ENCODE data around the gene KLK1.

The KLK1 gene

GRCh38 chr19:50851620-50852019 is 28.0 kb upstream of the KLK1 start:
- Histone ChIP-seq H3K4me1 (ENCODE audit: control insufficient read depth, insufficient read depth, low read length) (no peaks in the 10 kb centered on the region), H3K9me3 (ENCODE audit: control insufficient read depth, insufficient read depth, low read length) (no peaks in the 10 kb centered on the region; the same call in 1 of the 2 replicates), H3K27ac (ENCODE audit: low read length) (no peak overlapping the region), H3K36me3 (ENCODE audit: control insufficient read depth, insufficient read depth, low read length) (no peaks in the 10 kb centered on the region), H3K27me3 (ENCODE audit: control insufficient read depth, insufficient read depth, low read length) (peaks cover 2% of the 10 kb centered on the region; the same call in 1 of the 2 replicates), H3K4me3 (ENCODE audit: low read length) (no peak overlapping the region)
- WGBS (ENCODE audit: insufficient coverage, insufficient read length) = no CpG with 5 or more reads among the region's 4 CpGs
- DNase-seq (ENCODE audit: low read depth, low spot score) = no peak

DNA sequence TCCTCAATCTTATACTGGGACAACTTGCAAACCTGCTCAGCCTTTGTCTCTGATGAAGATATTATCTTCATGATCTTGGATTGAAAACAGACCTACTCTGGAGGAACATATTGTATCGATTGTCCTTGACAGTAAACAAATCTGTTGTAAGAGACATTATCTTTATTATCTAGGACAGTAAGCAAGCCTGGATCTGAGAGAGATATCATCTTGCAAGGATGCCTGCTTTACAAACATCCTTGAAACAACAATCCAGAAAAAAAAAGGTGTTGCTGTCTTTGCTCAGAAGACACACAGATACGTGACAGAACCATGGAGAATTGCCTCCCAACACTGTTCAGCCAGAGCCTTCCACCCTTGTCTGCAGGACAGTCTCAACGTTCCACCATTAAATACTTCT is 27.2 kb upstream of the KLK1 start:
- WGBS (ENCODE audit: insufficient coverage, insufficient read length) = no CpG with 5 or more reads among the region's 3 CpGs
- no peaks in the 10 kb centered on the region for H3K4me1 ChIP-seq (ENCODE audit: control insufficient read depth, insufficient read depth, low read length)
- no peak overlapping the region for H3K27ac ChIP-seq (ENCODE audit: low read length)
- no peak for DNase-seq (ENCODE audit: low read depth, low spot score)
- H3K36me3 ChIP-seq (ENCODE audit: control insufficient read depth, insufficient read depth, low read length) = no peaks in the 10 kb centered on the region
- H3K9me3 ChIP-seq (ENCODE audit: control insufficient read depth, insufficient read depth, low read length) = no peaks in the 10 kb centered on the region; the same call in 1 of the 2 replicates
- H3K27me3 ChIP-seq (ENCODE audit: control insufficient read depth, insufficient read depth, low read length) = peaks cover 2% of the 10 kb centered on the region; the same call in 1 of the 2 replicates
- no peak overlapping the region for H3K4me3 ChIP-seq (ENCODE audit: low read length)

DNA sequence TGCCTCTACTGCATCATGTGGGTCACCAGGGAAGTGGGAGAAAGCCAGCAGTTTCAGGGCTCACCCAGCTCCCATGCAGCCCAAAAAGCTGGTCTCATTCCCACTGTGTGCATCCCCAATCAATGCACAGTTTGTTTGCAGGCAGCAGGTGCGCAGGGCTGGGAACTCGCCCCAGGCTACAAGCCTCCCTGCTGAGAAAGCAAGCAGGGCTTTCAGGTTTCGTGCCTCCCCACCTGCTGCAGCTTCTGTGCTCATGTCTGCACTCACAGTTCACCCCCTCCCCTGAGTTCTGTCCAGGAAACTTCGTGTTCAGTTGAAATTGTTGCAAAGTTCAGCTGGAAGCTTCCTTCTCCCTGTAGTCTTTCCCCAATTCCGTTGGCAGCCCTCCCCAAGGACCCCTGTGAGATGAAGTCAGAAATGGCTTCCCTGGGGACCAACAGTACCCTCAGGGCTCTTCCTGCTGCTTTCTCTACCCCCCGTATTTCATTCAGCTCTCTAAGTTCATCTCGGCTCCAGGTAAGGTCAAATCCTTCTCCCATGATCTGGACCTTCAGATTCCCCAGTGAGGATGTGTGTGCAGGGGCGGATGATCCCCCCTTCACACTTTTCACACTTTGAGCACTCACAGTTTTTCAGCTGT is 20.8 kb upstream of the KLK1 start:
- no peaks in the 10 kb centered on the region for H3K27me3 ChIP-seq (ENCODE audit: control insufficient read depth, insufficient read depth, low read length)

DNA sequence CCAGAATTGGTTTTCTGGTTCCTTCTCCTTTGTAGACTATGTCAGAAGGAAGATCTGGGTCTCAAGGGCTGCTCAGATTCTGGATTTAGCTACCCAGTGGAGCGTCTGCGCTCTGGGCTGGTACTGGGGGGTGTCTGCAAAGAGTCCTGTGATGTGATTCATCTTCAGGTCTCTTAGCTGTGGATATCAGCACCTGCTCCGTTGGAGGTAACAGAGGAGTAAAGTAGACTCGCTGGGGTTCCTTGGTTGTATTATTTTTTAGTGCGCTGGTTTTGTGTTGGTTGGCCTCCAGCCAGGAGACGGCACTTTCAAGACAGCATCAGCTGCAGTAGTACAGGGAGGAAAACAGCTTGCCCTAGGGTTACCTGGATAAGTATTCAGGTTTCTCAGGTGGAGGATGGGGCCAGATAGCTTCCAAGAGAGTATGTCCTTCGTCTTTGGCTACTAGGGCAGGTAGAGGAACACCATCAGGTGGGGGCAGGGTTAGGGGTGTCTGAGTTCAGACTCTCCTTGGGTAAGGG is 20.2 kb upstream of the KLK1 start:
- no peak overlapping the region for H3K4me3 ChIP-seq (ENCODE audit: low read length)
- H3K27ac ChIP-seq (ENCODE audit: low read length) = no peak overlapping the region
- no peaks in the 10 kb centered on the region for H3K4me1 ChIP-seq (ENCODE audit: control insufficient read depth, insufficient read depth, low read length)
- no peaks in the 10 kb centered on the region; the same call in 1 of the 2 replicates for H3K9me3 ChIP-seq (ENCODE audit: control insufficient read depth, insufficient read depth, low read length)
- no peaks in the 10 kb centered on the region for H3K36me3 ChIP-seq (ENCODE audit: control insufficient read depth, insufficient read depth, low read length)
- WGBS (ENCODE audit: insufficient coverage, insufficient read length) = no CpG with 5 or more reads among the region's 7 CpGs
- no peaks in the 10 kb centered on the region for H3K27me3 ChIP-seq (ENCODE audit: control insufficient read depth, insufficient read depth, low read length)
- DNase-seq (ENCODE audit: low read depth, low spot score) = no peak

More for the DNA sequence above, 20.8 kb upstream of the KLK1 start:
- Histone ChIP-seq H3K4me1 (ENCODE audit: control insufficient read depth, insufficient read depth, low read length) (no peaks in the 10 kb centered on the region), H3K27ac (ENCODE audit: low read length) (no peak overlapping the region), H3K4me3 (ENCODE audit: low read length) (no peak overlapping the region), H3K36me3 (ENCODE audit: control insufficient read depth, insufficient read depth, low read length) (no peaks in the 10 kb centered on the region), H3K9me3 (ENCODE audit: control insufficient read depth, insufficient read depth, low read length) (no peaks in the 10 kb centered on the region; the same call in 1 of the 2 replicates)
- no CpG with 5 or more reads among the region's 8 CpGs for WGBS (ENCODE audit: insufficient coverage, insufficient read length)
- no peak for DNase-seq (ENCODE audit: low read depth, low spot score)

- DNase-seq (ENCODE audit: low read depth, low spot score) = no peak
- H3K4me3 ChIP-seq (ENCODE audit: low read length) = no peak overlapping the region
- no peak overlapping the region for H3K27ac ChIP-seq (ENCODE audit: low read length)
- no CpG with 5 or more reads among the region's 2 CpGs for WGBS (ENCODE audit: insufficient coverage, insufficient read length)
- no peaks in the 10 kb centered on the region for H3K4me1 ChIP-seq (ENCODE audit: control insufficient read depth, insufficient read depth, low read length)
- no peaks in the 10 kb centered on the region for H3K27me3 ChIP-seq (ENCODE audit: control insufficient read depth, insufficient read depth, low read length)
- H3K9me3 ChIP-seq (ENCODE audit: control insufficient read depth, insufficient read depth, low read length) = no peaks in the 10 kb centered on the region
- H3K36me3 ChIP-seq (ENCODE audit: control insufficient read depth, insufficient read depth, low read length) = no peaks in the 10 kb centered on the region
These were observed 19.6 kb upstream of the KLK1 start for GRCh38 chr19:50843205-50843604.

- Histone ChIP-seq H3K4me1 (ENCODE audit: control insufficient read depth, insufficient read depth, low read length) (no peaks in the 10 kb centered on the region), H3K36me3 (ENCODE audit: control insufficient read depth, insufficient read depth, low read length) (no peaks in the 10 kb centered on the region), H3K4me3 (ENCODE audit: low read length) (no peak overlapping the region), H3K27me3 (ENCODE audit: control insufficient read depth, insufficient read depth, low read length) (no peaks in the 10 kb centered on the region), H3K27ac (ENCODE audit: low read length) (no peak overlapping the region), H3K9me3 (ENCODE audit: control insufficient read depth, insufficient read depth, low read length) (no peaks in the 10 kb centered on the region)
- no peak for DNase-seq (ENCODE audit: low read depth, low spot score)
- no CpG with 5 or more reads among the region's 6 CpGs for WGBS (ENCODE audit: insufficient coverage, insufficient read length)
These were observed 18.5 kb upstream of the KLK1 start for GRCh38 chr19:50842130-50842529.

GRCh38 chr19:50839712-50840655 is 16.4 kb upstream of the KLK1 start:
- WGBS (ENCODE audit: insufficient coverage, insufficient read length) = no CpG with 5 or more reads among the region's 10 CpGs
- H3K27ac ChIP-seq (ENCODE audit: low read length) = no peak overlapping the region
- H3K9me3 ChIP-seq (ENCODE audit: control insufficient read depth, insufficient read depth, low read length) = no peaks in the 10 kb centered on the region
- H3K36me3 ChIP-seq (ENCODE audit: control insufficient read depth, insufficient read depth, low read length) = no peaks in the 10 kb centered on the region
- no peaks in the 10 kb centered on the region for H3K27me3 ChIP-seq (ENCODE audit: control insufficient read depth, insufficient read depth, low read length)
- DNase-seq (ENCODE audit: low read depth, low spot score) = no peak
- peaks cover 2% of the 10 kb centered on the region for H3K4me1 ChIP-seq (ENCODE audit: control insufficient read depth, insufficient read depth, low read length)
- H3K4me3 ChIP-seq (ENCODE audit: low read length) = no peak overlapping the region

GRCh38 chr19:50838239-50838638 is 14.7 kb upstream of the KLK1 start:
- H3K4me1 ChIP-seq (ENCODE audit: control insufficient read depth, insufficient read depth, low read length) = peaks cover 2% of the 10 kb centered on the region
- no peaks in the 10 kb centered on the region for H3K27me3 ChIP-seq (ENCODE audit: control insufficient read depth, insufficient read depth, low read length)
- no peaks in the 10 kb centered on the region for H3K36me3 ChIP-seq (ENCODE audit: control insufficient read depth, insufficient read depth, low read length)
- no peaks in the 10 kb centered on the region for H3K9me3 ChIP-seq (ENCODE audit: control insufficient read depth, insufficient read depth, low read length)
- no peak overlapping the region for H3K27ac ChIP-seq (ENCODE audit: low read length)
- no peak overlapping the region for H3K4me3 ChIP-seq (ENCODE audit: low read length)
- no peak for DNase-seq (ENCODE audit: low read depth, low spot score)
- WGBS (ENCODE audit: insufficient coverage, insufficient read length) = no CpG with 5 or more reads among the region's 6 CpGs

GRCh38 chr19:50837300-50837699 is 13.7 kb upstream of the KLK1 start:
- no CpG with 5 or more reads among the region's 10 CpGs for WGBS (ENCODE audit: insufficient coverage, insufficient read length)
- no peak for DNase-seq (ENCODE audit: low read depth, low spot score)

DNA sequence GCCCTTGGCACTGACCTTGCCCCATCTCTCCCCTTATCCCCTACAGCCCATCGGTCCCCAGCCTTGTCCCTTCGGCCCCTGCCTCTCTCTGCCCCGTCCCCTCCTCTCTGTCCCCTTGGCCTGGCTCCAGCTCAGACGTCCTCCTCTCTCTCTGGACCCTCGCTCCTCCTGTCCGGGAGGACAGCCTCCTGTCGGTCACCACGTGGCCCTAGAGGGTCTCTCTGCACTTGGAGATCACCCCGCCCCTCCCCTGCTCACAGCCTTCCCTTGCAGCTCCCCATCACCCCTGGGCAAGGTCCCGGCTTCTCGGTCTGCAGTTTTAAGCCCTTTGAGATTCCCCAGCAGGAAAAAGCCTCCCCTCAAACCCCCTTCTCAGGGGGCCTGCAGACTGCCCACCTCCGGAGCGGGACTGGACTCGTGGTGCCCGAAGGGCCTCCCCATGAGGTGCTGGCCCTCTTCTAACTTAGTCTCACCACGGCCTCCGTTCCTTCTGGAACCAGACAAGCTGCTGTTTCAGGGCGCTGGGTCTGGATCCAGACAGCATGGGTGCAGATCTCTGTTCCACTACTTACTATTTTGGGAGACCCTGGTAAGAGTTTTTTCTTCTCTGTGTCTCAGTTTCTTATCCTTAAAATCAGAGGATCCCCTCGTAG is 13.1 kb upstream of the KLK1 start:
- H3K27me3 ChIP-seq (ENCODE audit: control insufficient read depth, insufficient read depth, low read length) = no peaks in the 10 kb centered on the region

More at GRCh38 chr19:50837300-50837699, 13.7 kb upstream of the KLK1 start:
- Histone ChIP-seq H3K36me3 (ENCODE audit: control insufficient read depth, insufficient read depth, low read length) (no peaks in the 10 kb centered on the region), H3K4me1 (ENCODE audit: control insufficient read depth, insufficient read depth, low read length) (peaks cover 2% of the 10 kb centered on the region), H3K27ac (ENCODE audit: low read length) (no peak overlapping the region), H3K4me3 (ENCODE audit: low read length) (no peak overlapping the region), H3K9me3 (ENCODE audit: control insufficient read depth, insufficient read depth, low read length) (no peaks in the 10 kb centered on the region), H3K27me3 (ENCODE audit: control insufficient read depth, insufficient read depth, low read length) (no peaks in the 10 kb centered on the region)

More for the DNA sequence above, 13.1 kb upstream of the KLK1 start:
- Histone ChIP-seq H3K36me3 (ENCODE audit: control insufficient read depth, insufficient read depth, low read length) (no peaks in the 10 kb centered on the region), H3K4me3 (ENCODE audit: low read length) (peak overlapping the region; percentile 85; the same call in 1 of the 2 replicates), H3K9me3 (ENCODE audit: control insufficient read depth, insufficient read depth, low read length) (no peaks in the 10 kb centered on the region), H3K4me1 (ENCODE audit: control insufficient read depth, insufficient read depth, low read length) (peaks cover 2% of the 10 kb centered on the region), H3K27ac (ENCODE audit: low read length) (no peak overlapping the region)
- DNase-seq (ENCODE audit: low read depth, low spot score) = no peak
- WGBS (ENCODE audit: insufficient coverage, insufficient read length) = no CpG with 5 or more reads among the region's 19 CpGs

Measured in iPS DF 6.9 (cell line).